Ishikawa (cell line): ENCODE data around the gene CNOT6.

Experiments used
- CEBPB ChIP-seq: IDR thresholded peaks from 2 replicates; pipeline ENCODE4 v1.6.1; 2012
- CREB1 ChIP-seq: IDR thresholded peaks from 2 replicates; pipeline ENCODE4 v1.6.1; 2012; ENCODE audit warnings: low read depth
- EGR1 ChIP-seq: IDR thresholded peaks from 2 replicates; pipeline ENCODE4 v1.6.1; 2012
- EP300 ChIP-seq: IDR thresholded peaks from 2 replicates; pipeline ENCODE4 v1.6.1; 2012; ENCODE audit warnings: borderline replicate concordance
- FOXM1 ChIP-seq: IDR thresholded peaks from 2 replicates; pipeline ENCODE4 v1.6.1; 2012; ENCODE audit warnings: low read depth, borderline replicate concordance
- NFIC ChIP-seq: IDR thresholded peaks from 2 replicates; pipeline ENCODE4 v1.6.1; 2012
- RAD21 ChIP-seq: IDR thresholded peaks from 2 replicates; pipeline ENCODE4 v1.6.1; 2012; ENCODE audit warnings: low read depth
- TAF1 ChIP-seq: IDR thresholded peaks from 2 replicates; pipeline ENCODE4 v1.6.1; 2012; ENCODE audit warnings: low read depth, mild to moderate bottlenecking
- TCF12 ChIP-seq: IDR thresholded peaks from 2 replicates; pipeline ENCODE4 v1.6.1; 2012; ENCODE audit warnings: low read depth
- TEAD4 ChIP-seq: IDR thresholded peaks from 2 replicates; pipeline ENCODE4 v1.6.1; 2012
- YY1 ChIP-seq: IDR thresholded peaks from 2 replicates; pipeline ENCODE4 v1.6.1; 2012; ENCODE audit warnings: low read depth
- ZBTB7A ChIP-seq: IDR thresholded peaks from 2 replicates; pipeline ENCODE4 v1.6.1; 2012; ENCODE audit warnings: low read depth
- TF ChIP-seq, protein P1 (sequence below): IDR thresholded peaks from 2 replicates; pipeline ENCODE4 v1.6.1; 2012
- TF ChIP-seq, protein P2 (sequence below): IDR thresholded peaks from 2 replicates; pipeline ENCODE4 v1.6.1; 2012; ENCODE audit warnings: low read depth, mild to moderate bottlenecking
- TF ChIP-seq, protein P3 (sequence below): IDR thresholded peaks from 2 replicates; pipeline ENCODE4 v1.6.1; 2012

CNOT6 gene

DNA sequence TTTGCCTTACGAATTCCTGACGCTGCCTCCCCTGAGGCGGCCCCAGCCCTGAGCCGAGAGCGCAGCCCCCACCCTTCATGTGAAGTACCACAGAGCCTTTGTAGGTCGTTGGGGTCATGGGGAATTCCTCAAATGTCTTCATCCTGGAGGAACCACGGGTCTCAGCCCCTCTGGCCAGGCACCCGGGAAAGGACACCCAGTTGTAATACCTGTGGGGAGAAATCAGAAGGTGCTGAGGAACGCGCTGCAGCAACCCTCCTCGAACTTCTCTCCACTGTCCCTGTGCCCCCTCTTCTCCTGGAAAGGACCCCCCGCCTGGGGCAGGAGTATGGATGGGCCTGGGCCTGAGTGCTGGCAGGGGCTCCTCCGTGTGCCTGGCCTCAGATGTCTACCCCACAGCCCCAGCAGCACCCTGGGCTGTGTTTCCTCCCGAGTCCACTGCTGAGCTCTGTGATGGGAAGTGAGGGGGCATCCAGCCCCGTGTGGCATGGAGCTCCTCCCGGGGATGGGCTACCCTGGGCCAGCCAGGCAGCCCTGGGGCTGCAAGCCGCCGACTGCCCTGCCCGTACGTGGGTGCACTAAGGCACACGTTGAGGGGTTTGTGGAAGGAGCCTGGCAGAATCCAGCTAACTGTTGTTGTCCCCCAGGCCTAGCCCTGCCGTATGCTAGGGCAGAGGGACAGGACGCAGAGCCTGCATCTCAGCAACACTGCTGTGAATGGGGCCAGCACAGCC is 115.8 kb downstream of the CNOT6 start:
- no peak for TF ChIP-seq NFIC
- no peak for TF ChIP-seq ZBTB7A
- no peak for TF ChIP-seq TAF1
- TF ChIP-seq, protein P1, sequence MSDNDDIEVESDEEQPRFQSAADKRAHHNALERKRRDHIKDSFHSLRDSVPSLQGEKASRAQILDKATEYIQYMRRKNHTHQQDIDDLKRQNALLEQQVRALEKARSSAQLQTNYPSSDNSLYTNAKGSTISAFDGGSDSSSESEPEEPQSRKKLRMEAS = no peak
- no peak for TF ChIP-seq EGR1
- TF ChIP-seq, protein P2, sequence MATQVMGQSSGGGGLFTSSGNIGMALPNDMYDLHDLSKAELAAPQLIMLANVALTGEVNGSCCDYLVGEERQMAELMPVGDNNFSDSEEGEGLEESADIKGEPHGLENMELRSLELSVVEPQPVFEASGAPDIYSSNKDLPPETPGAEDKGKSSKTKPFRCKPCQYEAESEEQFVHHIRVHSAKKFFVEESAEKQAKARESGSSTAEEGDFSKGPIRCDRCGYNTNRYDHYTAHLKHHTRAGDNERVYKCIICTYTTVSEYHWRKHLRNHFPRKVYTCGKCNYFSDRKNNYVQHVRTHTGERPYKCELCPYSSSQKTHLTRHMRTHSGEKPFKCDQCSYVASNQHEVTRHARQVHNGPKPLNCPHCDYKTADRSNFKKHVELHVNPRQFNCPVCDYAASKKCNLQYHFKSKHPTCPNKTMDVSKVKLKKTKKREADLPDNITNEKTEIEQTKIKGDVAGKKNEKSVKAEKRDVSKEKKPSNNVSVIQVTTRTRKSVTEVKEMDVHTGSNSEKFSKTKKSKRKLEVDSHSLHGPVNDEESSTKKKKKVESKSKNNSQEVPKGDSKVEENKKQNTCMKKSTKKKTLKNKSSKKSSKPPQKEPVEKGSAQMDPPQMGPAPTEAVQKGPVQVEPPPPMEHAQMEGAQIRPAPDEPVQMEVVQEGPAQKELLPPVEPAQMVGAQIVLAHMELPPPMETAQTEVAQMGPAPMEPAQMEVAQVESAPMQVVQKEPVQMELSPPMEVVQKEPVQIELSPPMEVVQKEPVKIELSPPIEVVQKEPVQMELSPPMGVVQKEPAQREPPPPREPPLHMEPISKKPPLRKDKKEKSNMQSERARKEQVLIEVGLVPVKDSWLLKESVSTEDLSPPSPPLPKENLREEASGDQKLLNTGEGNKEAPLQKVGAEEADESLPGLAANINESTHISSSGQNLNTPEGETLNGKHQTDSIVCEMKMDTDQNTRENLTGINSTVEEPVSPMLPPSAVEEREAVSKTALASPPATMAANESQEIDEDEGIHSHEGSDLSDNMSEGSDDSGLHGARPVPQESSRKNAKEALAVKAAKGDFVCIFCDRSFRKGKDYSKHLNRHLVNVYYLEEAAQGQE = no peak
- no peak for TF ChIP-seq TEAD4
- TF ChIP-seq CEBPB = no peak
- no peak for TF ChIP-seq EP300
- no peak for TF ChIP-seq CREB1
- TF ChIP-seq, protein P3, sequence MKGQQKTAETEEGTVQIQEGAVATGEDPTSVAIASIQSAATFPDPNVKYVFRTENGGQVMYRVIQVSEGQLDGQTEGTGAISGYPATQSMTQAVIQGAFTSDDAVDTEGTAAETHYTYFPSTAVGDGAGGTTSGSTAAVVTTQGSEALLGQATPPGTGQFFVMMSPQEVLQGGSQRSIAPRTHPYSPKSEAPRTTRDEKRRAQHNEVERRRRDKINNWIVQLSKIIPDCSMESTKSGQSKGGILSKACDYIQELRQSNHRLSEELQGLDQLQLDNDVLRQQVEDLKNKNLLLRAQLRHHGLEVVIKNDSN = no peak
- TF ChIP-seq TCF12 = no peak
- TF ChIP-seq RAD21 = no peak
- TF ChIP-seq FOXM1 = no peak
- TF ChIP-seq YY1 = no peak

DNA sequence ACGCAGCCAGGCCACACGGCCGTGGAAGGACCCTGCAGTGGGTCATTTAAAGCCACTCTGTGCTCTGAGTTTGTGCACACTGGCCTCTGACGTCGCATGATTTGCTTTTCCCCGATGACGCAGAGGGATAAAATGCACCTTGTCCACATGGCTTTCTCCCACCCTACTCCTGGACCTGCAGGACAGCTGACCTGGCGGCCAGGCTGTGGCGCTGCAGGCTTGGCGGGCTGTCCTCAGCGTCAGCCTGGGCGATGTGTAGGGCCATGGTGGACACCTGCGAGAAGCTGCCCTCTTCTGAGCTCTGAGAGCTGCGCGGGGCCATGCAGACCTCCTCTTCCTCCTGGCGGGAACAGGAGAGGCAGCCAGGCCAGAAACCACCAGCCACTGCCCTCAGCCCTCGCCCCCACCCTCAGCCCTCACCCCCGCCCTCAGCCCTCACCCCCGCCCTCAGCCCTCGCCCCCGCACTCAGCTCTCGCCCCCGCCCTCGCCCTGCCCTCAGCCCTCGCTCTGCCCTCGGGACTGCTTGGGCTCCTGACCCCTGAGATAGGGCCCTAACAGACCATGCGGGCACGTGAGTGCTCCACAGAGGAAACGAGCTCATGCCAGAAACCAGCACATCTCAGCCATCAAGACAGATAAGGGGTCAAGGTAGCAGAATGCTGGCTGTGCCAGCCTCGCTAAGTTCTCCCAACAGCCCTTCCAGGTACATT is 117.1 kb downstream of the CNOT6 start:
- peak; percentile 21; the same call in 1 of the 2 replicates for TF ChIP-seq RAD21
- TF ChIP-seq YY1 = no peak

GRCh38 chr5:180612683-180613082 is 118.5 kb downstream of the CNOT6 start:
- no peak for TF ChIP-seq EP300
- no peak for TF ChIP-seq TAF1
- TF ChIP-seq NFIC = no peak
- TF ChIP-seq CREB1 = no peak
- no peak for TF ChIP-seq TEAD4
- TF ChIP-seq ZBTB7A = no peak
- no peak for TF ChIP-seq CEBPB
- no peak for TF ChIP-seq FOXM1
- TF ChIP-seq, protein P3 = no peak
- no peak for TF ChIP-seq EGR1
- TF ChIP-seq, protein P1 = no peak
- TF ChIP-seq YY1 = no peak

DNA sequence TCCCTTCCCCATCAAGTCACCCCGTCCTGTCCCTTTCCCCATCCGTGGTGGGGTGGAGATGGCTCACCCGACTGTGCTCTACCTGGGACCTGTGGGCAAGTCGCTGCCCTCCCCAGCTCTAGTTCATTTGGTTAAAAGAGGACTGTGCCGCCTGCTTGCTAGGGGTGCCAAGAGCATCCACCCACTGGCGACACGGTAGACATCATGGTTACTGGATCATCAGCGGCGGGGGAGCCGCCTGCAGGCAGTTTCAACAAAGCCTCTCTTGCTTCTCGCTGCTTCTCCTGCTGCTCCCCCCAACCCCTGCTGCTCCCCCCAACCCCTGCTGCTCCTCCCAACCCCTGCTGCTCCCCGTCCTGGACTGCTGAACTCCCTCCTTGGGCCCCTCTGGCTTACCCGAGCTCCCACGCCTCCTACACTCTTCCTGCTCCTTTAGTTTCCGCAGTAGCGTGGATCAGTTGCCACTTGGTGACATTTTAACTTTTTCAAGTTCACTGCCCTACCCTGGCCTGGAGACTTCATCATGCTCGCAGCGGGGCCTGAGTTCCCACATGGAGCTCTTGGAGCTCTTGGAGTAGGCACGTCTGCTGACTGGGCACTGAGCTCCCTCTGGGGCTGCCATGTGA is 119.1 kb downstream of the CNOT6 start:
- TF ChIP-seq TAF1 = no peak
- no peak for TF ChIP-seq EGR1
- no peak for TF ChIP-seq ZBTB7A
- TF ChIP-seq, protein P2 = no peak
- no peak for TF ChIP-seq RAD21
- TF ChIP-seq NFIC = no peak
- no peak for TF ChIP-seq YY1
- no peak for TF ChIP-seq TEAD4
- TF ChIP-seq EP300 = no peak
- no peak for TF ChIP-seq CREB1
- TF ChIP-seq, protein P1 = no peak
- TF ChIP-seq, protein P3 = no peak
- no peak for TF ChIP-seq CEBPB
- no peak for TF ChIP-seq TCF12
- no peak for TF ChIP-seq FOXM1
